Vagina (tissue), 2 donors: ENCODE measurements around the gene KLHDC8A. TPM values are rescaled to one million over a fixed set of nuclear protein-coding genes. Genes with fewer than 3 reads are reported as not detected.

Experiments used
- DNase-seq, 2 donors: peaks; one replicate each; pipeline ENCODE4 v3.0.0-alpha.2; 2017; ENCODE audit errors: extremely low spot score in 2 of 2
- H3K27ac ChIP-seq: fragments of 200-600 bp; sonication (generic); one replicate; pipeline ENCODE4 v1.5.1; 2019
- H3K27me3 ChIP-seq: fragments of 200-600 bp; sonication (generic); one replicate; pipeline ENCODE4 v1.5.1; 2019
- H3K36me3 ChIP-seq, 2 donors: fragments of 200-600 bp; sonication (generic); one replicate each; pipeline ENCODE4 v1.5.1; 2017 to 2019
- H3K4me1 ChIP-seq: fragments of 200-600 bp; sonication (generic); one replicate; pipeline ENCODE4 v1.5.1; 2019
- H3K4me3 ChIP-seq, 2 donors: fragments of 200-600 bp; sonication (generic); 1 replicate in 1 of 2; 2 replicates in 1 of 2; pipeline ENCODE4 v1.5.1; 2016 to 2019
- H3K9me3 ChIP-seq: fragments of 200-600 bp; sonication (generic); one replicate; pipeline ENCODE4 v1.5.1; 2019
- CTCF ChIP-seq, 3 experiments: fragments of 450-650 bp in 2 of 3; fragments of 200-600 bp in 1 of 3; sonication (generic) in 1 of 3; IDR thresholded peaks; one replicate each; pipeline ENCODE4 v1.5.1; 2017 to 2019; ENCODE audit warnings: antibody characterized with exemption in 3 of 3, mild to moderate bottlenecking in 2 of 3, moderate library complexity in 2 of 3
- POLR2A ChIP-seq, 2 donors: fragments of 450-650 bp; IDR thresholded peaks; one replicate each; pipeline ENCODE4 v1.6.1; 2017; ENCODE audit warnings: antibody characterized with exemption in 2 of 2, mild to moderate bottlenecking in 2 of 2, moderate library complexity in 2 of 2
- POLR2AphosphoS5 ChIP-seq, 2 donors: sonication (generic); formaldehyde crosslinking; IDR thresholded peaks; one replicate each; pipeline ENCODE4 v1.9.0; 2017; ENCODE audit warnings: antibody characterized with exemption in 2 of 2, mild to moderate bottlenecking in 2 of 2, low read depth in 1 of 2; ENCODE audit not compliant: insufficient read depth in 1 of 2
- intact Hi-C: fragments of 100-400 bp; cut with DNase I; formaldehyde crosslinking; loops from one replicate; pipeline ENCODE4 v1.15.1; 2023
- total RNA-seq: library from RNA; depleted of rRNA; stranded (reverse); fragments of >200 nt; gene quantifications from one replicate; pipeline ENCODE4 v1.2.3, GENCODE V29; 2016

The KLHDC8A gene
- total RNA-seq, 1 donor from 2014 or later, result not detected

- intact Hi-C loops, result no loop called here
- no peak for DNase-seq
- Histone ChIP-seq H3K9me3 (no peaks in the 10 kb centered on the region), H3K4me3 (no peak overlapping the region), H3K27me3 (no peaks in the 10 kb centered on the region), H3K4me1 (no peaks in the 10 kb centered on the region), H3K27ac (no peak overlapping the region), H3K36me3 (no peaks in the 10 kb centered on the region)
- TF ChIP-seq CTCF (IDR thresholded peaks at IDR 0.05), result no peak
- TF ChIP-seq POLR2A (IDR thresholded peaks at IDR 0.05), result no peak
- TF ChIP-seq POLR2AphosphoS5 (IDR thresholded peaks at IDR 0.05; ENCODE audit: insufficient read depth in 1 of 2, low read depth in 1 of 2), result no peak
Measured at GRCh38 chr1:205381305-205381704, 24.6 kb upstream of the KLHDC8A start.

- H3K36me3 ChIP-seq, result no peaks in the 10 kb centered on the region
- no peaks in the 10 kb centered on the region for H3K27me3 ChIP-seq
- H3K4me1 ChIP-seq, result peaks cover 2% of the 10 kb centered on the region
- no peaks in the 10 kb centered on the region for H3K9me3 ChIP-seq
- H3K27ac ChIP-seq, result no peak overlapping the region
- TF ChIP-seq CTCF (IDR thresholded peaks at IDR 0.05) (no peak), POLR2AphosphoS5 (IDR thresholded peaks at IDR 0.05; ENCODE audit: insufficient read depth in 1 of 2, low read depth in 1 of 2) (no peak), POLR2A (IDR thresholded peaks at IDR 0.05) (no peak)
- DNase-seq, result no peak
- H3K4me3 ChIP-seq, result no peak overlapping the region
- intact Hi-C loops, result no loop called here
Measured at GRCh38 chr1:205380882-205381281, 24.2 kb upstream of the KLHDC8A start.

- peaks cover 4% of the 10 kb centered on the region for H3K4me1 ChIP-seq
- TF ChIP-seq POLR2A (IDR thresholded peaks at IDR 0.05) (no peak), CTCF (IDR thresholded peaks at IDR 0.05) (no peak), POLR2AphosphoS5 (IDR thresholded peaks at IDR 0.05; ENCODE audit: insufficient read depth in 1 of 2, low read depth in 1 of 2) (no peak)
- no peaks in the 10 kb centered on the region for H3K36me3 ChIP-seq
- intact Hi-C loops, result no loop called here
- no peak for DNase-seq
- no peaks in the 10 kb centered on the region for H3K9me3 ChIP-seq
- no peak overlapping the region for H3K4me3 ChIP-seq
- H3K27me3 ChIP-seq, result no peaks in the 10 kb centered on the region
- no peak overlapping the region for H3K27ac ChIP-seq
Measured at GRCh38 chr1:205379056-205379455, 22.3 kb upstream of the KLHDC8A start.

- intact Hi-C loops, result no loop called here
- H3K4me3 ChIP-seq, result no peak overlapping the region
- no peak overlapping the region for H3K27ac ChIP-seq
- H3K9me3 ChIP-seq, result no peaks in the 10 kb centered on the region
- H3K4me1 ChIP-seq, result peaks cover 10% of the 10 kb centered on the region
- DNase-seq, result no peak
- TF ChIP-seq POLR2A (IDR thresholded peaks at IDR 0.05) (no peak), CTCF (IDR thresholded peaks at IDR 0.05) (no peak), POLR2AphosphoS5 (IDR thresholded peaks at IDR 0.05; ENCODE audit: insufficient read depth in 1 of 2, low read depth in 1 of 2) (no peak)
- no peaks in the 10 kb centered on the region for H3K36me3 ChIP-seq
- H3K27me3 ChIP-seq, result no peaks in the 10 kb centered on the region
Measured at GRCh38 chr1:205377355-205377754, 20.6 kb upstream of the KLHDC8A start.

GRCh38 chr1:205376739-205377138 is 20.0 kb upstream of the KLHDC8A start:
- no peaks in the 10 kb centered on the region for H3K9me3 ChIP-seq
- no peak for TF ChIP-seq CTCF (IDR thresholded peaks at IDR 0.05)
- TF ChIP-seq POLR2AphosphoS5 (IDR thresholded peaks at IDR 0.05; ENCODE audit: insufficient read depth in 1 of 2, low read depth in 1 of 2), result peak in 1 of 2 donors; percentile 52
- no peaks in the 10 kb centered on the region for H3K36me3 ChIP-seq
- no peak for DNase-seq
- intact Hi-C loops, result no loop called here
- peaks cover 10% of the 10 kb centered on the region for H3K4me1 ChIP-seq
- H3K4me3 ChIP-seq, result no peak overlapping the region
- H3K27ac ChIP-seq, result no peak overlapping the region
- H3K27me3 ChIP-seq, result no peaks in the 10 kb centered on the region
